ENCODE measurements around the gene ARHGAP31.

DNA sequence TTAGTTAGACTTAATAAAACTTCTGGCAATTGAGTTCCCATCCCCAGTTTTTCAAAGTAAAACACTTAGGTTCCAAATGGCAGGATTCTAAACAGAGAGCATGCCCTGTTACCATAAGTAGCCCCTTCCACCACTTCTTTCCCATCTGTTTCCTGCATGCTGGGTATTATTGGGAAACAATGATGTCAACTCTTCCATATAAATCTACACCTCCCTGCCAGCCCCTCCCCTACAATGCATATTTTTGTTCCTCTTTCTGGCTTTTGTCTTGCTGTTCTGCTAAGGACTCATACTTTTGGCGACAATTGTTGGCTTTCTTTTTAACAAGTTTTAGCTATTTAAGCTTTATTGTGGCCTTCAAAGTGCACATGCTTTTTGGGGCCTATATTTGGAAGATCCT lies 11.1 kb downstream of the ARHGAP31 start:
- TF ChIP-seq, protein P1, sequence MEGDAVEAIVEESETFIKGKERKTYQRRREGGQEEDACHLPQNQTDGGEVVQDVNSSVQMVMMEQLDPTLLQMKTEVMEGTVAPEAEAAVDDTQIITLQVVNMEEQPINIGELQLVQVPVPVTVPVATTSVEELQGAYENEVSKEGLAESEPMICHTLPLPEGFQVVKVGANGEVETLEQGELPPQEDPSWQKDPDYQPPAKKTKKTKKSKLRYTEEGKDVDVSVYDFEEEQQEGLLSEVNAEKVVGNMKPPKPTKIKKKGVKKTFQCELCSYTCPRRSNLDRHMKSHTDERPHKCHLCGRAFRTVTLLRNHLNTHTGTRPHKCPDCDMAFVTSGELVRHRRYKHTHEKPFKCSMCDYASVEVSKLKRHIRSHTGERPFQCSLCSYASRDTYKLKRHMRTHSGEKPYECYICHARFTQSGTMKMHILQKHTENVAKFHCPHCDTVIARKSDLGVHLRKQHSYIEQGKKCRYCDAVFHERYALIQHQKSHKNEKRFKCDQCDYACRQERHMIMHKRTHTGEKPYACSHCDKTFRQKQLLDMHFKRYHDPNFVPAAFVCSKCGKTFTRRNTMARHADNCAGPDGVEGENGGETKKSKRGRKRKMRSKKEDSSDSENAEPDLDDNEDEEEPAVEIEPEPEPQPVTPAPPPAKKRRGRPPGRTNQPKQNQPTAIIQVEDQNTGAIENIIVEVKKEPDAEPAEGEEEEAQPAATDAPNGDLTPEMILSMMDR (IDR thresholded peaks at IDR 0.05; ENCODE audit: low read depth, low read length, poor library complexity, severe bottlenecking): no peak
- TF ChIP-seq EZH2phosphoT487 (IDR thresholded peaks at IDR 0.05; ENCODE audit: borderline replicate concordance, low read length): no peak
